Esophagus (tissue), 2 donors: Measurements from ENCODE around the gene ROBO4. TPM values are rescaled to one million over a fixed set of nuclear protein-coding genes. Genes with fewer than 3 reads are reported as not detected.

ENCODE experiments used
- H3K27ac ChIP-seq, 2 donors: one replicate each; pipeline ENCODE4 v1.5.1; 2013; ENCODE audit warnings: low read depth in 2 of 2, mild to moderate bottlenecking in 2 of 2, inconsistent platforms in 1 of 2, low read length in 1 of 2, moderate library complexity in 1 of 2
- H3K27me3 ChIP-seq, 2 donors: one replicate each; pipeline ENCODE4 v1.6.1; 2013; ENCODE audit warnings: low read length in 2 of 2, control low read depth in 1 of 2, mild to moderate bottlenecking in 1 of 2; ENCODE audit not compliant: insufficient read depth in 2 of 2, control insufficient read depth in 1 of 2
- H3K36me3 ChIP-seq, 2 donors: one replicate each; pipeline ENCODE4 v1.6.1; 2013; ENCODE audit warnings: low read length in 1 of 2; ENCODE audit not compliant: control insufficient read depth in 2 of 2, insufficient read depth in 2 of 2
- H3K4me1 ChIP-seq, 2 donors: one replicate each; pipeline ENCODE4 v1.6.1; 2013; ENCODE audit warnings: low read length in 1 of 2; ENCODE audit not compliant: control insufficient read depth in 2 of 2, insufficient read depth in 2 of 2
- H3K4me3 ChIP-seq, 2 donors: one replicate each; pipeline ENCODE4 v1.5.1; 2013; ENCODE audit warnings: low read length in 2 of 2, mild to moderate bottlenecking in 2 of 2, low read depth in 1 of 2, moderate library complexity in 1 of 2
- H3K9me3 ChIP-seq, 2 donors: one replicate each; pipeline ENCODE4 v1.6.1; 2013; ENCODE audit warnings: mild to moderate bottlenecking in 2 of 2, low read depth in 1 of 2, low read length in 1 of 2, moderate library complexity in 1 of 2; ENCODE audit not compliant: control insufficient read depth in 2 of 2, insufficient read depth in 1 of 2
- WGBS, 2 donors: extraction: QIAGEN DNeasy Blood & Tissue Kit; methylation state at CpG; one replicate each; pipeline ENCODE4 v1.1.7; 2013; 5-methylcytosine and 5-hydroxymethylcytosine counted together
- polyA plus RNA-seq, 2 donors: library from polyadenylated mRNA; stranded (reverse); fragments of 200-250 nt; gene quantifications; one replicate each; pipeline ENCODE4 v1.2.3, GENCODE V29; 2013
- donor health status: healthy with polysubstance abuse.
- donor health status: Bipolar disorder and iron deficiency.

ROBO4 gene
- polyA plus RNA-seq, 2 donors, result 3.2 TPM

GRCh38 chr11:124863137-124863825, 34.4 kb downstream of the ROBO4 start:
- Histone ChIP-seq H3K27me3 (peaks cover 10 to 41% of the 10 kb centered on the region in 2 donors), H3K4me1 (peaks cover 4 to 8% of the 10 kb centered on the region in 2 donors), H3K36me3 (no peaks in the 10 kb centered on the region), H3K9me3 (peaks cover 0 to 6% of the 10 kb centered on the region in 2 donors), H3K4me3 (no peak overlapping the region), H3K27ac (no peak overlapping the region)
- 3 to 4% methylated on average over 31 of the region's 31 CpGs for WGBS, 2 donors

- WGBS, 2 donors, result 39% methylated on average over 4 of the region's 4 CpGs
- H3K27ac ChIP-seq, result no peak overlapping the region
- H3K36me3 ChIP-seq, result no peaks in the 10 kb centered on the region
- no peak overlapping the region for H3K4me3 ChIP-seq
- peaks cover 4 to 8% of the 10 kb centered on the region in 2 donors for H3K4me1 ChIP-seq
- H3K27me3 ChIP-seq, result peaks cover 10 to 34% of the 10 kb centered on the region in 2 donors
- H3K9me3 ChIP-seq, result peaks cover 0 to 4% of the 10 kb centered on the region in 2 donors
Observed at GRCh38 chr11:124861670-124862069, 36.0 kb downstream of the ROBO4 start.

GRCh38 chr11:124859171-124859570, 38.5 kb downstream of the ROBO4 start:
- WGBS, 2 donors, result 87% methylated on average over 2 of the region's 2 CpGs
- no peak overlapping the region for H3K4me3 ChIP-seq
- peaks cover 0 to 4% of the 10 kb centered on the region in 2 donors for H3K4me1 ChIP-seq
- H3K27ac ChIP-seq, result no peak overlapping the region
- peaks cover 0 to 16% of the 10 kb centered on the region in 2 donors for H3K27me3 ChIP-seq
- H3K9me3 ChIP-seq, result peaks cover 0 to 3% of the 10 kb centered on the region in 2 donors
- no peaks in the 10 kb centered on the region for H3K36me3 ChIP-seq

- WGBS, 2 donors, result 18 to 20% methylated on average over 11 of the region's 11 CpGs
- Histone ChIP-seq H3K9me3 (peaks cover 0 to 2% of the 10 kb centered on the region in 2 donors), H3K4me1 (peaks cover 0 to 2% of the 10 kb centered on the region in 2 donors), H3K36me3 (no peaks in the 10 kb centered on the region), H3K27ac (no peak overlapping the region), H3K27me3 (peaks cover 0 to 22% of the 10 kb centered on the region in 2 donors), H3K4me3 (no peak overlapping the region)
Observed at GRCh38 chr11:124846070-124846673, 51.5 kb downstream of the ROBO4 start.

GRCh38 chr11:124844664-124845079, 53.0 kb downstream of the ROBO4 start:
- no peaks in the 10 kb centered on the region for H3K36me3 ChIP-seq
- H3K9me3 ChIP-seq, result peaks cover 0 to 2% of the 10 kb centered on the region in 2 donors
- no peak overlapping the region for H3K27ac ChIP-seq
- peaks cover 3 to 6% of the 10 kb centered on the region in 2 donors for H3K4me1 ChIP-seq
- 17 to 20% methylated on average over 8 of the region's 8 CpGs for WGBS, 2 donors
- no peak overlapping the region for H3K4me3 ChIP-seq
- peaks cover 0 to 27% of the 10 kb centered on the region in 2 donors for H3K27me3 ChIP-seq

GRCh38 chr11:124843616-124843910, 54.1 kb downstream of the ROBO4 start:
- H3K4me3 ChIP-seq, result no peak overlapping the region
- peaks cover 12 to 15% of the 10 kb centered on the region in 2 donors for H3K4me1 ChIP-seq
- WGBS, 2 donors, result 11 to 13% methylated on average over 8 of the region's 8 CpGs
- no peak overlapping the region for H3K27ac ChIP-seq
- peaks cover 0 to 36% of the 10 kb centered on the region in 2 donors for H3K27me3 ChIP-seq
- peaks cover 0 to 2% of the 10 kb centered on the region in 2 donors for H3K9me3 ChIP-seq
- H3K36me3 ChIP-seq, result no peaks in the 10 kb centered on the region

- Histone ChIP-seq H3K27ac (no peak overlapping the region), H3K27me3 (peaks cover 0 to 31% of the 10 kb centered on the region in 2 donors), H3K9me3 (peaks cover 0 to 2% of the 10 kb centered on the region in 2 donors), H3K36me3 (no peaks in the 10 kb centered on the region), H3K4me1 (peaks cover 12 to 15% of the 10 kb centered on the region in 2 donors), H3K4me3 (no peak overlapping the region)
- 27 to 37% methylated on average over 4 of the region's 4 CpGs for WGBS, 2 donors
Observed at GRCh38 chr11:124842305-124842704, 55.4 kb downstream of the ROBO4 start.

- peaks cover 0 to 2% of the 10 kb centered on the region in 2 donors for H3K9me3 ChIP-seq
- WGBS, 2 donors, result 42 to 51% methylated on average over 2 of the region's 2 CpGs
- H3K36me3 ChIP-seq, result no peaks in the 10 kb centered on the region
- H3K27me3 ChIP-seq, result peaks cover 0 to 31% of the 10 kb centered on the region in 2 donors
- no peak overlapping the region for H3K4me3 ChIP-seq
- peaks cover 12 to 15% of the 10 kb centered on the region in 2 donors for H3K4me1 ChIP-seq
- no peak overlapping the region for H3K27ac ChIP-seq
Observed at GRCh38 chr11:124841840-124842239, 55.8 kb downstream of the ROBO4 start.

GRCh38 chr11:124841201-124841600, 56.5 kb downstream of the ROBO4 start:
- Histone ChIP-seq H3K36me3 (no peaks in the 10 kb centered on the region), H3K4me1 (peaks cover 12 to 15% of the 10 kb centered on the region in 2 donors), H3K27me3 (peaks cover 0 to 26% of the 10 kb centered on the region in 2 donors), H3K27ac (no peak overlapping the region), H3K4me3 (no peak overlapping the region), H3K9me3 (peaks cover 0 to 2% of the 10 kb centered on the region in 2 donors)
- WGBS, 2 donors, result 29 to 39% methylated on average over 3 of the region's 3 CpGs
